NCI-H2227 treated with DMSO at 0.1 percent for 48 hours (cell line): ENCODE data around the gene NAGS.
"Not testable (repeated sequence)": the region's sequence is repeated elsewhere in the genome, so short reads cannot be mapped to it uniquely, and the experiment has no call there.

ENCODE experiments used
- DNase-seq: peaks from one replicate; lab custom pipeline; 2025; lab: John Stamatoyannopoulos, UW

NAGS gene

GRCh38 chr17:44004077-44004760 lies at the start of gene NAGS:
NAGS (plus strand) TSS chr17:44004622; CDS start chr17:44004664, 42 bp downstream.
- no peak for DNase-seq

GRCh38 chr17:43956222-43956621 lies 48.2 kb upstream of the NAGS start:
- DNase-seq: no peak

- DNase-seq: no peak
Observed at GRCh38 chr17:43958748-43959352, 45.6 kb upstream of the NAGS start.

GRCh38 chr17:43961292-43961691 lies 43.1 kb upstream of the NAGS start:
- not testable (repeated sequence) for DNase-seq

GRCh38 chr17:43961954-43962353 lies 42.5 kb upstream of the NAGS start:
- no peak for DNase-seq

GRCh38 chr17:43962479-43962878 lies 41.9 kb upstream of the NAGS start:
- DNase-seq: no peak

GRCh38 chr17:43966276-43966675 lies 38.1 kb upstream of the NAGS start:
- no peak for DNase-seq

GRCh38 chr17:43967251-43967875 lies 37.1 kb upstream of the NAGS start:
- no peak for DNase-seq

- no peak for DNase-seq
Observed at GRCh38 chr17:43970366-43970765, 34.1 kb upstream of the NAGS start.

GRCh38 chr17:43971436-43971835 lies 33.0 kb upstream of the NAGS start:
- DNase-seq: not testable (repeated sequence)

- not testable (repeated sequence) for DNase-seq
Observed at GRCh38 chr17:43972444-43973212, 31.8 kb upstream of the NAGS start.

- no peak for DNase-seq
Observed at GRCh38 chr17:43974382-43975266, 29.8 kb upstream of the NAGS start.

- DNase-seq: no peak
Observed at GRCh38 chr17:43975898-43976297, 28.5 kb upstream of the NAGS start.

GRCh38 chr17:43976963-43977837 lies 27.2 kb upstream of the NAGS start:
- DNase-seq: no peak

GRCh38 chr17:43978078-43978477 lies 26.3 kb upstream of the NAGS start:
- no peak for DNase-seq

- DNase-seq: no peak
Observed at GRCh38 chr17:43979011-43979410, 25.4 kb upstream of the NAGS start.

- DNase-seq: no peak
Observed at GRCh38 chr17:43979671-43980070, 24.8 kb upstream of the NAGS start.

- DNase-seq: no peak
Observed at GRCh38 chr17:43982171-43982570, 22.3 kb upstream of the NAGS start.

- no peak for DNase-seq
Observed at GRCh38 chr17:43983196-43983514, 21.3 kb upstream of the NAGS start.

- DNase-seq: no peak
Observed at GRCh38 chr17:43983515-43984411, 20.7 kb upstream of the NAGS start.
